Loucy (cell line): ENCODE data around the gene NEK7.

Experiments used
- H2AFZ ChIP-seq: fragments of 200-600 bp; sonication (generic); 2 replicates; pipeline ENCODE4 v1.6.0; 2016; ENCODE audit warnings: antibody characterized with exemption, mild to moderate bottlenecking, low read length, moderate library complexity
- H3F3A ChIP-seq: fragments of 200-600 bp; 2 replicates; pipeline ENCODE4 v1.6.0; 2016; ENCODE audit warnings: antibody characterized with exemption, low read depth, mild to moderate bottlenecking
- H3K27me3 ChIP-seq: fragments of 200-600 bp; sonication (generic); 2 replicates; pipeline ENCODE4 v1.6.1; 2014; ENCODE audit warnings: low read length, mild to moderate bottlenecking; ENCODE audit not compliant: insufficient read depth, poor library complexity, severe bottlenecking
- H3K36me3 ChIP-seq: fragments of 200-600 bp; sonication (generic); 2 replicates; pipeline ENCODE4 v1.6.1; 2016; ENCODE audit warnings: low read length; ENCODE audit not compliant: insufficient read depth
- H3K4me1 ChIP-seq: fragments of 200-600 bp; sonication (generic); 2 replicates; pipeline ENCODE4 v1.5.1; 2014; ENCODE audit warnings: low read length, mild to moderate bottlenecking; ENCODE audit not compliant: insufficient read depth, poor library complexity, severe bottlenecking
- H3K4me2 ChIP-seq: fragments of 200-600 bp; sonication (generic); 2 replicates; pipeline ENCODE4 v1.6.0; 2014; ENCODE audit warnings: antibody characterized with exemption, low read length, low read depth, mild to moderate bottlenecking; ENCODE audit not compliant: poor library complexity, severe bottlenecking
- H3K4me3 ChIP-seq: fragments of 200-600 bp; sonication (generic); 2 replicates; pipeline ENCODE4 v1.5.1; 2014; ENCODE audit warnings: low read length, mild to moderate bottlenecking, mixed read lengths; ENCODE audit not compliant: poor library complexity, severe bottlenecking
- H3K79me2 ChIP-seq: fragments of 200-600 bp; sonication (generic); 2 replicates; pipeline ENCODE4 v1.6.1; 2014; ENCODE audit warnings: low read length; ENCODE audit not compliant: insufficient read depth
- H3K9ac ChIP-seq: fragments of 200-600 bp; sonication (generic); 2 replicates; pipeline ENCODE4 v1.6.0; 2014; ENCODE audit warnings: mild to moderate bottlenecking, low read depth, low read length, moderate library complexity; ENCODE audit not compliant: poor library complexity, severe bottlenecking
- H3K9me2 ChIP-seq: fragments of 200-600 bp; sonication (generic); replicated peaks from 2 replicates; pipeline ENCODE4 v1.6.1; 2016; ENCODE audit warnings: low read depth, low read length, mixed read lengths
- H3K9me3 ChIP-seq: fragments of 200-600 bp; sonication (generic); 2 replicates; pipeline ENCODE4 v1.6.1; 2014; ENCODE audit warnings: mild to moderate bottlenecking, antibody characterized with exemption, low read length, low read depth; ENCODE audit not compliant: insufficient read depth
- H4K20me1 ChIP-seq: fragments of 200-600 bp; sonication (generic); 2 replicates; pipeline ENCODE4 v1.6.0; 2014; ENCODE audit warnings: antibody characterized with exemption, low read length, mild to moderate bottlenecking; ENCODE audit not compliant: insufficient read depth, poor library complexity, severe bottlenecking
- CTCF ChIP-seq: fragments of 200-600 bp; sonication (generic); conservative IDR thresholded peaks from 2 replicates; pipeline ENCODE4 v1.5.1; 2014; ENCODE audit warnings: mild to moderate bottlenecking, antibody characterized with exemption, low read length
- EZH2phosphoT487 ChIP-seq: fragments of 200-600 bp; IDR thresholded peaks from 2 replicates; pipeline ENCODE4 v1.6.1; 2018; ENCODE audit warnings: antibody characterized with exemption, mild to moderate bottlenecking, moderate library complexity, borderline replicate concordance

Gene NEK7

GRCh38 chr1:198281911-198282310, 125.1 kb downstream of the NEK7 start:
- no peak overlapping the region for H3K4me3 ChIP-seq

GRCh38 chr1:198283222-198283621, 126.4 kb downstream of the NEK7 start:
- Histone ChIP-seq H3K9me3 (no peaks in the 10 kb centered on the region), H3K79me2 (peaks cover 12% of the 10 kb centered on the region), H3K4me2 (no peak overlapping the region), H3K9me2 (no peaks in the 10 kb centered on the region), H3K4me3 (no peak overlapping the region), H3K36me3 (peaks cover 46% of the 10 kb centered on the region), H3F3A (peaks cover 7% of the 10 kb centered on the region; the same call in 1 of the 2 replicates), H3K9ac (no peak overlapping the region), H4K20me1 (peaks cover 4% of the 10 kb centered on the region), H3K4me1 (peaks cover 35% of the 10 kb centered on the region), H3K27me3 (no peaks in the 10 kb centered on the region), H2AFZ (no peak overlapping the region)
- TF ChIP-seq CTCF (no peak), EZH2phosphoT487 (no peak)

More at GRCh38 chr1:198281911-198282310, 125.1 kb downstream of the NEK7 start:
- Histone ChIP-seq H3K79me2 (peaks cover 21% of the 10 kb centered on the region), H3K9me3 (no peaks in the 10 kb centered on the region), H3K27me3 (no peaks in the 10 kb centered on the region), H3F3A (peaks cover 7% of the 10 kb centered on the region; the same call in 1 of the 2 replicates), H4K20me1 (peaks cover 4% of the 10 kb centered on the region), H3K9me2 (no peaks in the 10 kb centered on the region), H3K4me1 (peaks cover 41% of the 10 kb centered on the region), H3K9ac (no peak overlapping the region), H3K4me2 (no peak overlapping the region), H2AFZ (no peak overlapping the region), H3K36me3 (peaks cover 45% of the 10 kb centered on the region)
- TF ChIP-seq EZH2phosphoT487 (no peak), CTCF (no peak)

GRCh38 chr1:198287916-198288315, 131.1 kb downstream of the NEK7 start:
- peaks cover 18% of the 10 kb centered on the region for H3K4me1 ChIP-seq
- peaks cover 4% of the 10 kb centered on the region; the same call in 1 of the 2 replicates for H3K79me2 ChIP-seq
- no peaks in the 10 kb centered on the region for H3K9me3 ChIP-seq
- H3K4me3 ChIP-seq, result no peak overlapping the region
- H4K20me1 ChIP-seq, result no peaks in the 10 kb centered on the region
- no peaks in the 10 kb centered on the region for H3K9me2 ChIP-seq
- TF ChIP-seq CTCF (no peak), EZH2phosphoT487 (no peak)
- no peak overlapping the region for H3K9ac ChIP-seq
- H3K36me3 ChIP-seq, result peaks cover 36% of the 10 kb centered on the region
- H3F3A ChIP-seq, result no peaks in the 10 kb centered on the region
- no peak overlapping the region for H3K4me2 ChIP-seq
- H3K27me3 ChIP-seq, result no peaks in the 10 kb centered on the region
- H2AFZ ChIP-seq, result no peak overlapping the region
